Activated CD8-positive, alpha-beta memory T cell treated with anti-CD3 and anti-CD28 coated beads for 1 hour (primary cell): Measurements from ENCODE around the gene CLSTN2.

ENCODE experiments used
- DNase-seq, 2 donors: peaks; one replicate each; pipeline ENCODE4 v3.0.0-alpha.2; 2020; ENCODE audit warnings: low read depth in 1 of 2; ENCODE audit errors: extremely low read depth in 1 of 2

The CLSTN2 gene

GRCh38 chr3:140570602-140571001 is 635.6 kb downstream of the CLSTN2 start:
- DNase-seq: no peak

GRCh38 chr3:140571836-140572235 is 636.9 kb downstream of the CLSTN2 start:
- no peak for DNase-seq

GRCh38 chr3:140572334-140572733 is 637.3 kb downstream of the CLSTN2 start:
- DNase-seq: no peak

GRCh38 chr3:140573011-140573410 is 638.0 kb downstream of the CLSTN2 start:
- no peak for DNase-seq

GRCh38 chr3:140574375-140574774 is 639.4 kb downstream of the CLSTN2 start:
- no peak for DNase-seq

- no peak for DNase-seq
Observed at GRCh38 chr3:140576449-140576848, 641.5 kb downstream of the CLSTN2 start.

GRCh38 chr3:140577911-140578310 is 642.9 kb downstream of the CLSTN2 start:
- DNase-seq: no peak

GRCh38 chr3:140579260-140579659 is 644.3 kb downstream of the CLSTN2 start:
- no peak for DNase-seq

- no peak for DNase-seq
Observed at GRCh38 chr3:140580746-140581145, 645.8 kb downstream of the CLSTN2 start.

- DNase-seq: no peak
Observed at GRCh38 chr3:140584549-140584948, 649.6 kb downstream of the CLSTN2 start.

- no peak for DNase-seq
Observed at GRCh38 chr3:140585828-140586227, 650.8 kb downstream of the CLSTN2 start.

GRCh38 chr3:140586311-140586710 is 651.3 kb downstream of the CLSTN2 start:
- no peak for DNase-seq

- DNase-seq: no peak
Observed at GRCh38 chr3:140588558-140588957, 653.6 kb downstream of the CLSTN2 start.

- DNase-seq: no peak
Observed at GRCh38 chr3:140593766-140594165, 658.8 kb downstream of the CLSTN2 start.

- no peak for DNase-seq
Observed at GRCh38 chr3:140595295-140595694, 660.3 kb downstream of the CLSTN2 start.

GRCh38 chr3:140597364-140597763 is 662.4 kb downstream of the CLSTN2 start:
- no peak for DNase-seq

- no peak for DNase-seq
Observed at GRCh38 chr3:140597792-140598191, 662.8 kb downstream of the CLSTN2 start.

- no peak for DNase-seq
Observed at GRCh38 chr3:140599009-140599408, 664.0 kb downstream of the CLSTN2 start.

GRCh38 chr3:140599496-140599895 is 664.5 kb downstream of the CLSTN2 start:
- no peak for DNase-seq

GRCh38 chr3:140601881-140602280 is 666.9 kb downstream of the CLSTN2 start:
- DNase-seq: no peak

GRCh38 chr3:140602781-140603180 is 667.8 kb downstream of the CLSTN2 start:
- no peak for DNase-seq

- DNase-seq: no peak
Observed at GRCh38 chr3:140603766-140604165, 668.8 kb downstream of the CLSTN2 start.

- no peak for DNase-seq
Observed at GRCh38 chr3:140610544-140610943, 675.6 kb downstream of the CLSTN2 start.

- DNase-seq: no peak
Observed at GRCh38 chr3:140614001-140614400, 679.0 kb downstream of the CLSTN2 start.
